DMS79 treated with DMSO at 0.1 percent for 48 hours (cell line): Measurements from ENCODE around the gene HNRNPUL1.
A peak's percentile ranks its signal among the peaks of the same experiment; 100 is the strongest.
"Not testable (repeated sequence)": the region's sequence is repeated elsewhere in the genome, so short reads cannot be mapped to it uniquely, and the experiment has no call there.

ENCODE experiments used
- DNase-seq: peaks from one replicate; lab custom pipeline; 2025; lab: John Stamatoyannopoulos, UW

HNRNPUL1 gene

DNA sequence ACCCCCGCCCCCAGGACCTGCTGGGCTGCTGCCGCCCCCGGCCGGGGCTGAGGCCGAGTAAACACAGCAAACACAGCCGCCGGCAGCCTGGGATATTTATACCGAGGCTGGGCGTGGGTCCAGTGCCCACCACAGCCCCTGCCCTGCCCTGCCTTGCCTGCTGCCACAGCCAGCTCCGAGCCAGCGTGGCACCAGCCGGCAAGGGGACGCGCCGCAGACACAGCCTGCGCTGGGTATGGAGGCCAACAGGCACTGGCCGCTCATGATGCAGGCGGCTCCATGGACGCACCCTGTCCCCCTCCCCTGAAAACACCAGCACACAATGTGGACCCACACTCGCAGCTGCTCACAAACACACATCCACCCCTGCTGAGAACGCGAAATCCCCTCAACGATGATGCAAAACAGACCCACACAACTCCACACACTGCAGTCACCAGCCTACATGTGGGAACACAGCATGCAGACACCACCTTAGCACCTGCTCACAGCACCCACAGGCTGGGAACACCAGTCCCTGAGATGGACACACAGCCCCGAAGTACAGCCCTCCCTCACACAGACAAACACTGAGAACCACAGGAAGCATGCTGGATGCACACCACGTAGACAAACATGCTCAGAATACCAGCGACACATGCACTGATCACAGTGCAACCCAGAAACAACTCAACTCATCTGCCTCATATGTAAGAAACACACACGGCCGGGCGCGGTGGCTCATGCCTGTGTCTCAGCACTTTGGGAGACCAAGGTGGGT, 62.0 kb downstream of the HNRNPUL1 start:
- no peak for DNase-seq

- DNase-seq = no peak
Observed at GRCh38 chr19:41327076-41327575, 63.0 kb downstream of the HNRNPUL1 start.

GRCh38 chr19:41327576-41328156, 63.5 kb downstream of the HNRNPUL1 start:
- no peak for DNase-seq

DNA sequence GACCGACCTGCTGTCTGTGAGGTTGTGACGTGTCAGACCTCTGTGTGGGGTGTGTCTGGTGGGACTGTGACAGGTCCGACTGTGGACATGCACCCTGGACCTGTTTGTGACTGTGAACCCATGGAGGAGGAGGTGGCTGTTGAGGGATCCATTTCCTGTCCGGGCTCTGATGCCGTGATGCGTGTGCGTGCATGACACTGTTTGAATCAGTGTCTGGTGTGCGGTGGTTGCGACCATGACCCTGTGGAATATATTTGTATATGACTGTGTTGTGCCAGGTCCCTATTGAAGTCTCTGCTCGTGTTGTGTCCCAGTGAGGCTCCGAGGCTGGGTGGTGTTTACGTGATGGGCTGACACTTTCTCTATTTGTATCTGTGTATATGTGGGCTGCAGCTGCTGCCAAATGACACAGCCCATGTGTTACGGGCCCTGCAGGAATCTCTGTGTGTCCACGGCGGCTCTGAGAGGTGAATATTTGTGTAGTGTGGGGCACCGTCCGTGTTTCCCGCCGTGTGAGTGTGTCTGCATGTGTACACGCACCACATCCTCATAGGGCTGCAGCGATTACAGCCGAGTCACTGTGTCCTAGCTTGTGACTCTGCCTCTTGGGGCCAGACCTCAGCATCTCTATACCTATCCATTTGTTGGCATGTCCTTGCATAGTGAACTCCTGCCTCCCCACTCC, 64.1 kb downstream of the HNRNPUL1 start:
- DNase-seq = no peak

- DNase-seq = no peak
Observed at GRCh38 chr19:41328842-41329225, 64.7 kb downstream of the HNRNPUL1 start.

DNA sequence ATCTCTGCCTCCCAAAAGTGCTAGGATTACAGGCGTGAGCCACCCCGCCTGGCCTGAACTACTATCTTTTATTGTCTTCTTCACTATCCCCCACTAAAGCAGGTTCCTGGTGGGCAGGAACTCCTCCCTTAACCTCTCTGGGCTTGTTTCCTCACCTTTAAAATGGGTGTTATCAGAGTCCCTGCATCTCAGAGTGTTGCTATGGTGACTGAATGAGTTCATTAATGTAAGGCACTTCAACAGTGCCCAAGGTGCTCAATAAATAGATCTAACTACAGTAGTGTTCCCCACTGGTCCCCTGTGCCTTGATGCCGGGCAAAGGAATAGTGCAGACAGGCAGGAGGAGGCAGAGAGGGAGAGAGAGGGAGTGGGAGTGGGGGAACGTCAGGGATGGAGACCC, 66.3 kb downstream of the HNRNPUL1 start:
- DNase-seq = no peak

GRCh38 chr19:41330946-41331678, 66.9 kb downstream of the HNRNPUL1 start:
- DNase-seq = no peak

DNA sequence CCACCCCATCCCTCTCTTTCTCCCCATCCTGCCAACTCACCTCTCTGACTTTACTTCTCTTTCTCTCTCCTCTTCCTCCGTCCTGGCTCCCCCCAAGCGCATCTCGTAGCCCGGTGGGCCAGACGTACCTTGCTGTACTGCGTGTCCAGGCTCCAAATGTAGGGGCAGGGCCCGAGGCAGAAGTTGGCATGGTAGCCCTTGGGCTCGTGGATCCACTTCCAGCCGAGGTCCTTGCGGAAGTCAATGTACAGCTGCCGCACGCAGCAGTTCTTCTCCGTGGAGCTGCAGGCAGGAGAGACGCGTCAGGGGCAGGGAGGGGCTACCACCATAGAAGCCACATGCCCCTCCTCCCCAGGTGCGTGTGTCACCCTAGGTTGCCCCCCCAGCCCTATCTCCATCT, 67.8 kb downstream of the HNRNPUL1 start:
- DNase-seq = no peak

- DNase-seq = no peak
Observed at GRCh38 chr19:41332468-41332867, 68.3 kb downstream of the HNRNPUL1 start.

GRCh38 chr19:41334793-41335192, 70.6 kb downstream of the HNRNPUL1 start:
- DNase-seq = no peak

- no peak for DNase-seq
Observed at GRCh38 chr19:41335467-41335866, 71.3 kb downstream of the HNRNPUL1 start.

DNA sequence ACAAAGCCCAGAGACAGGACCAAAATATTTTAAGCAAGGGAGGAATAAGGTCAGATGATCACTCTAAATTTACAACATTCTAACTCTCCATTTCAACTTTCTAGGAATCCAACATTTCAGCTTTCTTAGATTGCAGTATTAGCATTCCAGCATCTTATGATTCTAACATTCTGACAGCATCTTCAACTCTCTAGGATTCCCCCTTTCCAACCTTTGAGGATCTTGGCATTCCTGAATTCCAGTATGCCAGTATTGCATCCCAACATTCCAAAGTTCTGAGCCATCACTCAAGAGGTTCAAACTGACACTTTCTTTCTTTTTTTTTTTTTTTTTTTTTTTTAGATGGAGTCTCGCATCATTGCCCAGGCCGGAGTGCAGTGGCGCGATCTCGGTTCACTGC, 75.8 kb downstream of the HNRNPUL1 start:
- no peak for DNase-seq

DNA sequence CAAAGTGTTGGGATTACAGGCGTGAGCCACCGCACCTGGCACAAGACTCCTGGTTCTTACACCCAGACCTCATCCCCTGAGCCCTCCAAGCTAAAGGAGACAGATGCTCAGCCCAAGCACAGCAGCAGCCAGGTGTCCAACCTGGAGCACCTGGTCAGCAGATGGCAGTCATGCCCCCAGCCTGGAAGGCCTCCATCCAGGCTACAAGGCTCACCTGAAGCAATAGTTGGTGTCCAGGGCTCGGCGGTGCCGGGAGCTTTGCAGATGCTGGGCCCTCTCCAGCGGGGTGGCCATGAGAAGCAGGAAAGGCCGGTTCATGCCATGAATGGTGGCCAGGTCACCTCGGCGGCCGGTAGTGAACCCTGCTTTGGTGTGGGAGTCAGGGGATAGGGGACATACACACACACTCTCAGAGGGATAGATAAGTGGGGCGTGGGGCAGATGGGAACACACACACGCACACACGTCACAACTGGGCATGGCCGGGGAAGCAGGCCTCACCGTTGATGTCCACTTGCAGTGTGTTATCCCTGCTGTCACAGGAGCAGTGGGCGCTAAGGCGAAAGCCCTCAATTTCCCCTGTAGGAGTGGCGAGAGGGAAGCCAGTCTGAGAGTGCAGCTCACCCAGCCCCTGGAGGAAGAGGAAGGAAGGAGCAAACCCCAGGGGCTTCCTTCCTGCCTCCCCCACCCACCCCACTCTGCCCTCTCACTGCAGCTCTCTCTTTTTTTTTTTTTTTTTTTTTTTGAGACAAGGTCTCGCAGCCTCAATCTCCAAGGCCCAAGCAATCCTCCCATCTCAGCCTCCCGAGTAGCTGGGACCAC, 77.7 kb downstream of the HNRNPUL1 start:
- no peak for DNase-seq

- no peak for DNase-seq
Observed at GRCh38 chr19:41344162-41344561, 80.0 kb downstream of the HNRNPUL1 start.

GRCh38 chr19:41346916-41347315, 82.7 kb downstream of the HNRNPUL1 start:
- DNase-seq = not testable (repeated sequence)

DNA sequence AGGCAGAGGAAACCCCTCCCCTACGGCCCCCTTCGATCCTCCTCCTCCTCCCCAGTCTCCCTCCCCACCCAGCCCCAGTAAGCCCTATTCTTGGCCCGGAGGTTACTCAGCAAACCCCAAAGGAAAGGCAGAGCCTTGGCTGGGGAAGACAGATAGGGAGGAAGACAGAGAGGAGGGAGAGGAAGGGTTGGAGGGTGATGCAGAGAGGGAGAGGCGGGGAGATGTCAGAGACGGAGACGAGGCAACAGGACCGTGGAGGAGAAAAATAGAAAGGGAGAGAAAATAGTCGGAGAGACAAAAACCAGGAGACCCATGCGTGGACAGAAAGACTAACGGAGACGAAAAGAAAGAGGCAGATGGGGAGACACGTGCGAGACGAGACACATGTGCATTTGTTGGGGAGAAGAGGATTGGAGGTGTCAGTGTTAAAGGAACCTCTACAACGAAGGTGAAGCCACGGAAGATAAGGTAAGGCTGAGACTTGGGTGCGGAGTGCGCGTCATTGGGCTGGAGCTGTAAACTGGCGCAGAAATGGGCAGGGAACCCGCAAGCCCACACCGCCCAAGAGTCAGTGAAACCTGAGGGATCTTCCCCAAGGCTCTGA, 86.7 kb downstream of the HNRNPUL1 start:
- no peak for DNase-seq

DNA sequence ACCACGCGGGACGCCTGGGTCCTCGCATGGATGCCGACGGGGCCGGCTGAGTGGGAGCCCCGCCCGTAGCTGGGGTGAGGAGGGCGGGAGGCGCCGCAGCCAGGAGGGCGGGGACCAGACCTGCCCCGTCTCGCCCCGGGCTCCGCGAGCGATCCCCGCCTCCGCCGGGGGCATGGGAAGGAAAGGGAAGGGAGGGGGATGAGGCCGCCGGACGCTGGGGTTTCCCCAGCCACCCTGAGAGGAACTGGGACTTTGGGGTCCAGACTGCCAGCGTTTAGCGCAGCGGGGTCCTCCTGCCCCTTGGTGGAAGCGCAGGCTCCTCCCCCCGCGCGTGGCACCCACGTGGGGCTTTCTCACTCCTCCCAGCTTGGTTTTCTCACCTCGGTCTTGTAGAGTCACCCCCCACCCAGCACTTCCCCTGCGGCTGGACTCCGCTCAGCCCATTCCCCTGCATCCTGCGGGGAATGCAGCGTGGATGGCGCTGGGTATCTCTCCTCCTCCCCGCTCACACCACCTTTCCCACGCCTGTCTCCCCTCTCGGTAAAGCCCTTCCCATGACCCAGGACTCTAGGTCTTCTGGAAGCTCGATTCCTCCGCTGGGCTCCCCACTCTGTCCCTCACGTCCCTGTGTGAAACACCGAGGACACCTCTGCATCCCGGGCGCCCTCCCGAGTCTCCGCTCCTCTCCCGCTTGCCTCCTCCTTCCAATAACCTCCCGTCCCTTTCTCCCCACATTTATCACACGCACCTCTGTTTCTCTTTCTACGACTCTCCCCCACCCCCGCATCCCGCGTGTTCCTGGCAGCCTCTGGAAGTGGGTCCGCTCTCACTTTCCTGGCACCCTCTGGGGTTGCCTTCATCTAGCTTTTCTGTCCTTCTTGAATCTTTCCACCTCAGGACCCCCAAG, 87.4 kb downstream of the HNRNPUL1 start:
- peak; percentile 16 for DNase-seq

GRCh38 chr19:41352279-41352608, 88.1 kb downstream of the HNRNPUL1 start:
- DNase-seq = no peak

DNA sequence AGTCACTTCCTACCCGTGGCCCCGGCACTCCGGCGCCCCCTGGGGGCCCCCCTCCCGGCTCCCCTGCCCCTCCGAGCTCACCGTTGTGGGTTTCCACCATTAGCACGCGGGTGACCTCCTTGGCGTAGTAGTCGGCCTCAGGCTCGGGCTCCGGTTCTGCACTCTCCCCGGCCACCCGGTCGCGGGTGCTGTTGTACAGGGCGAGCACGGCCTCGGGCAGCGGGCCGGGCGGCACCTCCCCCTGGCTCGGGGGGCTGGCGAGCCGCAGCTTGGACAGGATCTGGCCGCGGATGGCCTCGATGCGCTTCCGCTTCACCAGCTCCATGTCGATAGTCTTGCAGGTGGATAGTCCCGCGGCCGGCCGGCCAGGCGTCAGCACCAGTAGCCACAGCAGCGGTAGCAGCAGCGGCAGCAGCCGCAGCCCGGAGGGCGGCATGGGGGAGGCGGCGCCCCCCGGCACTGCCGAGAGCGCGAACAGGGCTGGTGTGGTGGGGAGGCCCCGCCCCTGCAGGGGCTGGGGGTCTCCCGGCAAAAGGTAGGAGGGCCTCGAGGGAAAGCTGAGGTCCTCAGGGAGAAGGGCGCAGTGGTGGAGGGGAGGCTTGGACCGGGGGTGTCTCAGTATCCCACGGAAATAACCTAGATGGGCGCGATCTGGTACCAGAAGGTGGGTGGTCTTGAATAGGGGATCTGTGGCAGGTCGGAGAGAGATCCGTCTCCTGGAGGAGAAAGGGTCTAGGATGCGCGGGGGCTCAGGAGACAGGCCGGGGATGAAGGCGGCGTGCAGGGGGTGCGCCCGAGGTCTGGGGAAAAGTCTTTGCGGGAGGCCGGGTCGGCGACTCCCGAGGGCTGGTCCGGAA, 88.7 kb downstream of the HNRNPUL1 start:
- peak; percentile 39 for DNase-seq
